K562 (cell line): ENCODE data around the gene EPHB3. TPM values are rescaled to one million over a fixed set of nuclear protein-coding genes. Genes with fewer than 3 reads are reported as not detected.
A peak's percentile ranks its signal among the peaks of the same experiment; 100 is the strongest.

Experiments used
- ATAC-seq: fragments of 200-7000 bp; cut with Tn5 transposase; 3 replicates; pipeline ENCODE4 v1.9.1; 2020; ENCODE audit warnings: moderate library complexity
- BruUV-seq: library from RNA; stranded (reverse); fragments of 400-500 nt; replicated peaks from 2 replicates; lab custom pipeline; 2021; lab: Mats Ljungman, UMichigan
- CTCF ChIA-PET: fragments of 300-600 bp; formaldehyde crosslinking; extraction: SDS; loops from one replicate; lab custom pipeline; 2021; ENCODE audit warnings: low intra/inter-chr PET ratio; lab: Yijun Ruan, JAX
- POLR2A ChIA-PET: fragments of 300-600, 350-650 bp; sonication (Branson Sonifier 250); formaldehyde crosslinking; extraction: SDS; loops from one replicate; lab custom pipeline; 2021; ENCODE audit warnings: antibody characterized with exemption, inconsistent platforms; lab: Yijun Ruan, JAX
- DNase-seq, 4 experiments: peaks; one replicate each; pipeline versions ENCODE4 v3.0.0 to v3.0.0-alpha.2; 2011 to 2018; ENCODE audit warnings: low spot score in 3 of 4, mixed read lengths in 3 of 4; ENCODE audit errors: extremely low read depth in 1 of 4
- FAIRE-seq: peaks from 2 replicates; lab custom pipeline; 2011; peaks lifted over from hg19 to GRCh38; lab: Jason Lieb, UNC
- H2AFZ ChIP-seq: 2 replicates; pipeline ENCODE4 v1.6.0; 2011; ENCODE audit warnings: low read depth, low read length, control low read depth, inconsistent platforms
- H3K27ac ChIP-seq: fragments of 200-600 bp; 3 replicates; pipeline ENCODE4 v1.8.0; 2011; ENCODE audit warnings: low read depth, mild to moderate bottlenecking, control low read depth, inconsistent platforms, low read length, moderate library complexity, mixed read lengths; ENCODE audit errors: extremely low read depth
- H3K27me3 ChIP-seq, 2 experiments: fragments of 300-600 bp in 1 of 2; 2 replicates in 1 of 2; 3 replicates in 1 of 2; pipeline versions ENCODE4 v1.6.0 to v1.8.0; 2011; ENCODE audit warnings: inconsistent platforms in 2 of 2, low read length in 2 of 2, mild to moderate bottlenecking in 1 of 2, mixed read lengths in 1 of 2, moderate library complexity in 1 of 2; ENCODE audit not compliant: control insufficient read depth in 2 of 2, insufficient read depth in 2 of 2
- H3K36me3 ChIP-seq: fragments of 300-600 bp; 3 replicates; pipeline ENCODE4 v1.8.0; 2011; ENCODE audit warnings: mild to moderate bottlenecking, low read length, inconsistent platforms; ENCODE audit not compliant: control insufficient read depth, insufficient read depth
- H3K4me1 ChIP-seq, 2 experiments: fragments of 200-600 bp in 1 of 2; replicated peaks in 1 of 2; 2 replicates in 1 of 2; 3 replicates in 1 of 2; pipeline versions ENCODE4 v1.5.1 to v1.8.0; 2011; ENCODE audit warnings: inconsistent platforms in 2 of 2, low read length in 2 of 2, mild to moderate bottlenecking in 1 of 2, mixed read lengths in 1 of 2, moderate library complexity in 1 of 2; ENCODE audit not compliant: control insufficient read depth in 2 of 2, insufficient read depth in 2 of 2
- H3K4me2 ChIP-seq: 2 replicates; pipeline ENCODE4 v1.6.1; 2011; ENCODE audit warnings: low read length, control low read depth, inconsistent platforms, mixed read lengths; ENCODE audit not compliant: insufficient read depth
- H3K4me3 ChIP-seq: fragments of 200-600 bp; sonication (generic), shearing (Covaris generic); 2 replicates; pipeline ENCODE4 v1.5.1; 2016; ENCODE audit warnings: control low read depth, inconsistent platforms
- H3K79me2 ChIP-seq: fragments of 200-600 bp; 3 replicates; pipeline ENCODE4 v1.8.0; 2011; ENCODE audit warnings: low read length, inconsistent platforms; ENCODE audit not compliant: control insufficient read depth, insufficient read depth
- H3K9ac ChIP-seq, 2 experiments: 2 replicates each; pipeline versions ENCODE4 v1.6.0 to v1.6.1; 2011; ENCODE audit warnings: low read depth in 2 of 2, low read length in 2 of 2, control low read depth in 1 of 2, inconsistent platforms in 1 of 2, mild to moderate bottlenecking in 1 of 2, mixed read lengths in 1 of 2; ENCODE audit not compliant: insufficient read depth in 1 of 2
- H3K9me1 ChIP-seq: one replicate; pipeline ENCODE4 v1.6.0; 2011; ENCODE audit warnings: inconsistent platforms, mild to moderate bottlenecking, low read length, moderate library complexity; ENCODE audit not compliant: control insufficient read depth, insufficient read depth
- H3K9me3 ChIP-seq: replicated peaks from 2 replicates; pipeline ENCODE4 v1.5.1; 2011; ENCODE audit warnings: low read depth, low read length, inconsistent platforms; ENCODE audit not compliant: control insufficient read depth, insufficient read depth
- H4K20me1 ChIP-seq: replicated peaks from 2 replicates; pipeline ENCODE4 v1.6.1; 2011; ENCODE audit warnings: low read length, inconsistent platforms, mixed read lengths; ENCODE audit not compliant: control insufficient read depth, insufficient read depth
- CREBBP ChIP-seq: IDR thresholded peaks from one replicate; pipeline ENCODE4 v1.6.1; 2012; ENCODE audit warnings: low read depth, mild to moderate bottlenecking, control low read depth, inconsistent platforms, low read length
- HOXB6 ChIP-seq: fragments of 250-450 bp; sonication (Bioruptor Pico); IDR thresholded peaks from 2 replicates; pipeline ENCODE4 v1.5.1; 2022; ENCODE audit warnings: mild to moderate bottlenecking, borderline replicate concordance
- MIER1 ChIP-seq: fragments of 450-650 bp; IDR thresholded peaks from 2 replicates; pipeline ENCODE4 v1.6.1; 2016; ENCODE audit warnings: antibody characterized with exemption, mild to moderate bottlenecking, low read depth
- NR2F6 ChIP-seq: fragments of 450-650 bp; formaldehyde crosslinking; IDR thresholded peaks from 2 replicates; pipeline ENCODE4 v1.4.0; 2020; ENCODE audit warnings: mild to moderate bottlenecking
- PRDM10 ChIP-seq: fragments of 450-650 bp; IDR thresholded peaks from 2 replicates; pipeline ENCODE4 v1.6.1; 2018; ENCODE audit not compliant: partially characterized antibody
- YY1 ChIP-seq, 3 experiments: IDR thresholded peaks; 2 replicates each; pipeline ENCODE4 v1.6.1; 2011; ENCODE audit warnings: low read length in 2 of 3, mild to moderate bottlenecking in 2 of 3, moderate library complexity in 2 of 3, borderline replicate concordance in 1 of 3, control low read depth in 1 of 3, low read depth in 1 of 3; ENCODE audit not compliant: insufficient read depth in 3 of 3, insufficient replicate concordance in 2 of 3, control insufficient read depth in 1 of 3, insufficient read length in 1 of 3; ENCODE audit errors: extremely low read depth in 1 of 3
- ZBTB5 ChIP-seq: fragments of 450-650 bp; IDR thresholded peaks from 2 replicates; pipeline ENCODE4 v1.6.1; 2017; ENCODE audit warnings: antibody characterized with exemption
- ZNF280B ChIP-seq: fragments of 250-450 bp; sonication (Bioruptor Pico); IDR thresholded peaks from 2 replicates; pipeline ENCODE4 v1.5.1; 2021; ENCODE audit warnings: mild to moderate bottlenecking
- ZNF398 ChIP-seq: fragments of 250-450 bp; sonication (Bioruptor Pico); IDR thresholded peaks from 2 replicates; pipeline ENCODE4 v1.8.0; 2021; ENCODE audit warnings: moderate library complexity, mild to moderate bottlenecking, inconsistent platforms
- ZNF584 ChIP-seq: fragments of 200-800 bp; sonication (Bioruptor generic); IDR thresholded peaks from 2 replicates; pipeline ENCODE4 v1.6.1; 2016; ENCODE audit warnings: low read depth, mild to moderate bottlenecking, missing genetic modification characterization, missing compliant biosample characterization
- WGBS: fragments of 100-300 bp; shearing (Covaris generic); methylation state at CpG from one replicate; pipeline ENCODE4 v1.1.6; 2016; ENCODE audit warnings: low coverage, mixed read lengths; ENCODE audit not compliant: insufficient coverage; ENCODE audit errors: missing lambda C conversion rate; 5-methylcytosine and 5-hydroxymethylcytosine counted together
- in situ Hi-C: fragments of 300-500 bp; cut with MboI; formaldehyde crosslinking; loops from 4 replicates; pipeline ENCODE4 v1.15.0; 2018; ENCODE audit warnings: inconsistent platforms, mixed read lengths
- intact Hi-C: fragments of 100-400 bp; cut with micrococcal nuclease; formaldehyde crosslinking; loops from 2 replicates; pipeline ENCODE4 v1.14.2; 2022
- polyA plus RNA-seq, 8 experiments: library from polyadenylated mRNA; depleted of rRNA in 4 of 8; stranded (reverse) in 5 of 8; unstranded in 3 of 8; fragments of >200 nt; fragmentation: Nextera tagmentation in 2 of 8; fragmentation: Illumina TruSeq in 1 of 8; extraction: Ambion mirVana in 2 of 8; extraction: Trizol in 1 of 8; gene quantifications; 2 replicates each; pipeline versions ENCODE4 v1.2.1 to v1.2.3, GENCODE V29; 2011 to 2014; ENCODE audit warnings: inconsistent platforms in 1 of 8, missing spikeins in 1 of 8
- total RNA-seq, 7 experiments: library from RNA; depleted of rRNA in 6 of 7; stranded (reverse); fragments of >200 nt in 6 of 7; fragmentation: Illumina TruSeq in 2 of 7; extraction: Trizol in 2 of 7; gene quantifications; 2 replicates each; pipeline versions ENCODE4 v1.2.1 to v1.2.3, GENCODE V29; 2011 to 2021; ENCODE audit warnings: low replicate concordance in 1 of 7

Gene EPHB3
- total and polyA plus RNA-seq, 9 of the 15 experiments (the other 6 are each of a cell fraction or from before 2014, with no cell fraction given): not detected

- no TSS peak for BruUV-seq
- POLR2A ChIA-PET: interaction anchor here (0.6 to 1.4 kb wide), 5 partner anchors 10 to 1373 kb away, joined by 3 to 8 read pairs (median 3); no protein-coding TSS in a partner anchor
- peak; percentile 29; the same call in 2 of the 3 replicates for ATAC-seq
- TF ChIP-seq ZNF584 (CRISPR knock-in tag): no peak
- no peak for TF ChIP-seq MIER1
- no peak for TF ChIP-seq CREBBP
- no peak for TF ChIP-seq HOXB6 (CRISPR knock-in tag)
- no peak for TF ChIP-seq ZNF280B (CRISPR knock-in tag)
- TF ChIP-seq YY1 (IDR thresholded peaks at IDR 0.05; ENCODE audit: borderline replicate concordance in 1 of 3, control insufficient read depth in 1 of 3, extremely low read depth in 1 of 3, insufficient read depth in 3 of 3, insufficient read length in 1 of 3, insufficient replicate concordance in 2 of 3, low read depth in 1 of 3, low read length in 2 of 3): no peak
- no peak for TF ChIP-seq ZBTB5
- TF ChIP-seq ZNF398 (CRISPR knock-in tag): no peak
- no peak for TF ChIP-seq NR2F6 (CRISPR knock-in tag)
- TF ChIP-seq PRDM10: no peak
Measured at GRCh38 chr3:184593220-184593927, 31.8 kb downstream of the EPHB3 start.

More at GRCh38 chr3:184593220-184593927, 31.8 kb downstream of the EPHB3 start:
- CTCF ChIA-PET: no interaction called here
- intact Hi-C loops (no loop called here), in situ Hi-C loops (no loop called here)
- Histone ChIP-seq H3K4me3 (no peak overlapping the region), H3K4me2 (no peak overlapping the region), H3K9me1 (peaks cover 3% of the 10 kb centered on the region), H3K9ac (no peak overlapping the region; a peak in 1 of 4 replicates), H3K27ac (no peak overlapping the region), H3K4me1 (no peaks in the 10 kb centered on the region; a peak in 1 of 5 replicates), H3K36me3 (no peaks in the 10 kb centered on the region), H3K9me3 (no peaks in the 10 kb centered on the region), H2AFZ (no peak overlapping the region), H4K20me1 (no peaks in the 10 kb centered on the region), H3K27me3 (peaks cover 17 to 66% of the 10 kb centered on the region in 2 experiments; a peak in 4 of 5 replicates), H3K79me2 (no peaks in the 10 kb centered on the region)
- FAIRE-seq: no peak
- WGBS: 0% methylated on average over 7 of the region's 7 CpGs
- no peak for DNase-seq
